Measurements from ENCODE around the gene DUSP28. TPM values are rescaled to one million over a fixed set of nuclear protein-coding genes. Genes with fewer than 3 reads are reported as not detected.

The DUSP28 gene
- total RNA-seq, 1 experiment from 2014 or later, result 2.2 TPM

GRCh38 chr2:240584486-240585031 is 24.4 kb downstream of the DUSP28 start:
- H3K27ac Mint-ChIP-seq (ENCODE audit: unreplicated experiment), result no peak overlapping the region
- TF ChIP-seq CTCF (IDR thresholded peaks at IDR 0.05; ENCODE audit: insufficient read depth in 1 of 2, low read depth in 1 of 2, low read length in 1 of 2, severe bottlenecking in 1 of 2, unreplicated experiment in 1 of 2), result no peak
- no peaks in the 10 kb centered on the region for H3K9me3 ChIP-seq
- DNase-seq, result no peak
- H3K36me3 ChIP-seq (ENCODE audit: control insufficient read depth, insufficient read depth, low read length), result peaks cover 1% of the 10 kb centered on the region; the same call in 1 of the 2 replicates
- no peaks in the 10 kb centered on the region for H3K27me3 ChIP-seq (replicated peaks; ENCODE audit: control insufficient read depth, insufficient read depth, low read length)
- H3K4me1 ChIP-seq, result no peaks in the 10 kb centered on the region
- CTCF ChIA-PET, result no interaction called here
- H3K4me1 Mint-ChIP-seq (ENCODE audit: low read depth, unreplicated experiment), result peaks cover 29% of the 10 kb centered on the region
- H3K4me3 ChIP-seq (ENCODE audit: low read depth, low read length), result no peak overlapping the region
- H3K27me3 Mint-ChIP-seq (ENCODE audit: insufficient read depth, unreplicated experiment), result no peaks in the 10 kb centered on the region
- no TSS peak for BruUV-seq (replicated peaks)
- peaks cover 11% of the 10 kb centered on the region for H3K36me3 Mint-ChIP-seq (ENCODE audit: insufficient read depth, unreplicated experiment)
- POLR2A ChIA-PET, result no interaction called here
- intact Hi-C loops (cut with micrococcal nuclease; ENCODE audit: unreplicated experiment), result no loop called here
- peak overlapping the region; percentile 51 for H3K4me3 Mint-ChIP-seq (ENCODE audit: unreplicated experiment)
- H3K9me3 Mint-ChIP-seq (ENCODE audit: unreplicated experiment), result no peaks in the 10 kb centered on the region

GRCh38 chr2:240585101-240585500 is 24.9 kb downstream of the DUSP28 start:
- no peaks in the 10 kb centered on the region for H3K27me3 Mint-ChIP-seq (ENCODE audit: insufficient read depth, unreplicated experiment)
- H3K36me3 Mint-ChIP-seq (ENCODE audit: insufficient read depth, unreplicated experiment), result peaks cover 10% of the 10 kb centered on the region
- H3K4me3 Mint-ChIP-seq (ENCODE audit: unreplicated experiment), result peak overlapping the region; percentile 89
- TF ChIP-seq CTCF (IDR thresholded peaks at IDR 0.05; ENCODE audit: insufficient read depth in 1 of 2, low read depth in 1 of 2, low read length in 1 of 2, severe bottlenecking in 1 of 2, unreplicated experiment in 1 of 2), result no peak
- Histone ChIP-seq H3K4me1 (no peaks in the 10 kb centered on the region), H3K4me3 (ENCODE audit: low read depth, low read length) (peak overlapping the region; percentile 71), H3K9me3 (no peaks in the 10 kb centered on the region), H3K27me3 (replicated peaks; ENCODE audit: control insufficient read depth, insufficient read depth, low read length) (no peaks in the 10 kb centered on the region), H3K36me3 (ENCODE audit: control insufficient read depth, insufficient read depth, low read length) (no peaks in the 10 kb centered on the region)
- no peaks in the 10 kb centered on the region for H3K9me3 Mint-ChIP-seq (ENCODE audit: unreplicated experiment)
- H3K4me1 Mint-ChIP-seq (ENCODE audit: low read depth, unreplicated experiment), result peaks cover 25% of the 10 kb centered on the region
- no peak for DNase-seq
- CTCF ChIA-PET, result no interaction called here
- no peak overlapping the region for H3K27ac Mint-ChIP-seq (ENCODE audit: unreplicated experiment)
- intact Hi-C loops (cut with micrococcal nuclease; ENCODE audit: unreplicated experiment), result no loop called here
- no TSS peak for BruUV-seq (replicated peaks)
- POLR2A ChIA-PET, result interaction anchor here (1.8 kb wide), 1 partner anchor 19 kb away, joined by 14 read pairs; no protein-coding TSS in a partner anchor

GRCh38 chr2:240585681-240586197 is 25.6 kb downstream of the DUSP28 start:
- no peak for TF ChIP-seq CTCF (IDR thresholded peaks at IDR 0.05; ENCODE audit: insufficient read depth in 1 of 2, low read depth in 1 of 2, low read length in 1 of 2, severe bottlenecking in 1 of 2, unreplicated experiment in 1 of 2)
- Mint-ChIP-seq H3K4me3 (ENCODE audit: unreplicated experiment) (peak overlapping the region; percentile 89), H3K4me1 (ENCODE audit: low read depth, unreplicated experiment) (peaks cover 18% of the 10 kb centered on the region), H3K27me3 (ENCODE audit: insufficient read depth, unreplicated experiment) (no peaks in the 10 kb centered on the region), H3K9me3 (ENCODE audit: unreplicated experiment) (no peaks in the 10 kb centered on the region), H3K36me3 (ENCODE audit: insufficient read depth, unreplicated experiment) (peaks cover 4% of the 10 kb centered on the region), H3K27ac (ENCODE audit: unreplicated experiment) (peak overlapping the region; percentile 71)
- BruUV-seq (replicated peaks), result TSS peak; percentile 57
- CTCF ChIA-PET, result interaction anchor here (0.7 to 1.9 kb wide), 4 partner anchors 19 to 43 kb away, joined by 3 to 25 read pairs (median 6); no protein-coding TSS in a partner anchor
- no peaks in the 10 kb centered on the region for H3K27me3 ChIP-seq (replicated peaks; ENCODE audit: control insufficient read depth, insufficient read depth, low read length)
- H3K4me1 ChIP-seq, result no peaks in the 10 kb centered on the region
- peak overlapping the region; percentile 71 for H3K4me3 ChIP-seq (ENCODE audit: low read depth, low read length)
- POLR2A ChIA-PET, result interaction anchor here (1.0 to 3.6 kb wide), 4 partner anchors 17 to 25 kb away, joined by 5 to 31 read pairs (median 10); partner anchors contain the start of gene DUSP28
- no peaks in the 10 kb centered on the region for H3K36me3 ChIP-seq (ENCODE audit: control insufficient read depth, insufficient read depth, low read length)
- intact Hi-C loops (cut with micrococcal nuclease; ENCODE audit: unreplicated experiment), result loop anchor here (1.0 kb wide), 1 partner anchor 19 kb away; no protein-coding TSS in a partner anchor
- no peaks in the 10 kb centered on the region for H3K9me3 ChIP-seq
- DNase-seq, result no peak
